GM12865 (cell line): Measurements from ENCODE around the gene ASS1.

Experiments used
- DNase-seq: peaks from one replicate; pipeline ENCODE4 v3.0.0; 2010; ENCODE audit warnings: low read depth
- H3K4me3 ChIP-seq: 2 replicates; pipeline ENCODE4 v1.5.1; 2011; ENCODE audit warnings: mild to moderate bottlenecking, low read depth, low read length, control low read depth
- CTCF ChIP-seq: IDR thresholded peaks from 2 replicates; pipeline ENCODE4 v1.5.1; 2011; ENCODE audit warnings: low read length, control low read depth, low read depth, inconsistent platforms; ENCODE audit not compliant: insufficient read depth; ENCODE audit errors: missing control alignments

ASS1 gene

GRCh38 chr9:130537346-130538050 is 92.7 kb downstream of the ASS1 start:
- TF ChIP-seq CTCF = no peak

GRCh38 chr9:130539420-130540223 is 94.9 kb downstream of the ASS1 start:
- no peak for TF ChIP-seq CTCF
- H3K4me3 ChIP-seq = no peak overlapping the region
- DNase-seq = no peak

More at GRCh38 chr9:130537346-130538050, 92.7 kb downstream of the ASS1 start:
- H3K4me3 ChIP-seq = no peak overlapping the region
- DNase-seq = no peak

GRCh38 chr9:130541533-130541932 is 96.8 kb downstream of the ASS1 start:
- DNase-seq = no peak
- no peak for TF ChIP-seq CTCF
- no peak overlapping the region for H3K4me3 ChIP-seq

- DNase-seq = no peak
These were observed 97.3 kb downstream of the ASS1 start for GRCh38 chr9:130542038-130542437.

GRCh38 chr9:130542457-130543228 is 97.9 kb downstream of the ASS1 start:
- TF ChIP-seq CTCF = no peak
- H3K4me3 ChIP-seq = no peak overlapping the region
- no peak for DNase-seq

More at GRCh38 chr9:130542038-130542437, 97.3 kb downstream of the ASS1 start:
- H3K4me3 ChIP-seq = no peak overlapping the region
- TF ChIP-seq CTCF = no peak

GRCh38 chr9:130543368-130543767 is 98.6 kb downstream of the ASS1 start:
- no peak for DNase-seq
- no peak for TF ChIP-seq CTCF
- H3K4me3 ChIP-seq = no peak overlapping the region
